Activated CD4-positive, alpha-beta T cell treated with anti-CD3 and anti-CD28 coated beads, Interleukin-2, Interleukin-4, amounts not matched to agents 100 ng/mL and 50 ng/mL, durations not matched to agents 16 hours and 8 hours (primary cell): ENCODE data around the gene PPP1R1B.
A peak's percentile ranks its signal among the peaks of the same experiment; 100 is the strongest.

Source experiments
- DNase-seq: peaks from one replicate; pipeline ENCODE4 v3.0.0-alpha.2; 2020; ENCODE audit warnings: low spot score

PPP1R1B gene

DNA sequence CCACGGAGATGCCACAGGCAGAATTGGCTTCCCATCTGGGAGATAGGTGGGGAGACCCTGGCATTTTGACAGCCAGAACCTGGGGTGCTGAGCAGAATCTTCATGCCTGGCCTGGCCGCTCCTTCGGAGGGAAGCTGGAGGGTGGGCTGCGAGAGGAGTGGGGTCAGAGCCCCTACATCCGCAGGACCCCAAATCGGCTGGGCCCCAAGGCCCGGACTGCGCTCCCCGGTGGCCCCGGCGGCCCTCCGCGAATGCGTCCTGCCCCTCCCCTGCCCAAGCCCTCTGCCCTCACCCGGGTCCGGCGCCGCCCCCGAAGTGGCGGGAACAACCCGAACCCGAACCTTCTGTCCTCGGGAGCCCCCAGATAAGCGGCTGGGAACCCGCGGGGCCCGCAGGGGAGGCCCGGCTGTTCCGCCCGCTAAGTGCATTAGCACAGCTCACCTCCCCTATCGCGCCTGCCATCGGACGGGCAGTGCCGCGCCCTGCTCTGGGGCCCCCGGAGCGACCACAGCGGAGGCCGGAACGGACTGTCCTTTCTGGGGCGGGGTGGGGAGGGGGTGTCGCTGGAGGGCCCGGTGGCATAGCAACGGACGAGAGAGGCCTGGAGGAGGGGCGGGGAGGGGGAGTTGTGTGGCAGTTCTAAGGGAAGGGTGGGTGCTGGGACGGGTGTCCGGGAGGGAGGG lies 40.7 kb downstream of the PPP1R1B start:
- DNase-seq: no peak

- peak; percentile 62 for DNase-seq
Measured at GRCh38 chr17:39667945-39668924, 41.5 kb downstream of the PPP1R1B start, which contains the start of gene PNMT. TSS of gene PNMT (plus strand) at chr17:39668453. CDS start at chr17:39668476, 23 bp downstream.

DNA sequence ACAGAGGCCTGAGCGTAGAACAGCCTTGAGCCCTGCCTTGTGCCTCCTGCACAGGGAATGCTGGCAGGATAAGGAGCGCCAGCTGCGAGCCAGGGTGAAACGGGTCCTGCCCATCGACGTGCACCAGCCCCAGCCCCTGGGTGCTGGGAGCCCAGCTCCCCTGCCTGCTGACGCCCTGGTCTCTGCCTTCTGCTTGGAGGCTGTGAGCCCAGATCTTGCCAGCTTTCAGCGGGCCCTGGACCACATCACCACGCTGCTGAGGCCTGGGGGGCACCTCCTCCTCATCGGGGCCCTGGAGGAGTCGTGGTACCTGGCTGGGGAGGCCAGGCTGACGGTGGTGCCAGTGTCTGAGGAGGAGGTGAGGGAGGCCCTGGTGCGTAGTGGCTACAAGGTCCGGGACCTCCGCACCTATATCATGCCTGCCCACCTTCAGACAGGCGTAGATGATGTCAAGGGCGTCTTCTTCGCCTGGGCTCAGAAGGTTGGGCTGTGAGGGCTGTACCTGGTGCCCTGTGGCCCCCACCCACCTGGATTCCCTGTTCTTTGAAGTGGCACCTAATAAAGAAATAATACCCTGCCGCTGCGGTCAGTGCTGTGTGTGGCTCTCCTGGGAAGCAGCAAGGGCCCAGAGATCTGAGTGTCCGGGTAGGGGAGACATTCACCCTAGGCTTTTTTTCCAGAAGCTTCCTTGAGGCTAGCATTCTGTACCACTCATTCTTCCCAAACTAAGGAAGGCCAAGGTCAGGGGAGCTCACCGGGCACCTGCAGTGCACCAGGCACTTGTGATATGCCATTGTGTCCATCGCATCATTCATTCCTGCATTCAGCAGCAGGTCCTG lies 43.4 kb downstream of the PPP1R1B start:
- no peak for DNase-seq

DNA sequence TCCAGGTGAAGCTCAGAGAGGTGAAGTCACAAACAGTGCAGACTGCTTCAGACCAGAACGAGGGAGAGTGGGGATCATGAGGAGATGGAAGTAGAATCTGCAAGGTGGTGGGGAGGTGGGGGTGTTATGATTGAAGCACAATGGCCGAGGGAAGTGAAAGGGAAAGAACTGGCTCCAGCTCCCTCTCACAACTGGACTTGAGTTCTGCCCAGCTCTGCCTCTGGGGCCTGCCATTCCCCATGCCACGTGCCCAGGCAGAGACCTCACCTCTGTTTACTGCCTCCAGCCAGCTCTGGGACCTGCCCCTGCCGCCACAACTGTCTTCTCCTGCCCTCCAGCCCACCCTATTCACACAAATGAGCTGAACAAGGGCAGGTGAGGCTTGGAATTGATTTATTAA lies 44.0 kb downstream of the PPP1R1B start:
- DNase-seq: no peak

- DNase-seq: no peak
Measured at GRCh38 chr17:39671651-39672521, 45.1 kb downstream of the PPP1R1B start.

GRCh38 chr17:39672522-39673334 lies 46.0 kb downstream of the PPP1R1B start:
- DNase-seq: no peak

DNA sequence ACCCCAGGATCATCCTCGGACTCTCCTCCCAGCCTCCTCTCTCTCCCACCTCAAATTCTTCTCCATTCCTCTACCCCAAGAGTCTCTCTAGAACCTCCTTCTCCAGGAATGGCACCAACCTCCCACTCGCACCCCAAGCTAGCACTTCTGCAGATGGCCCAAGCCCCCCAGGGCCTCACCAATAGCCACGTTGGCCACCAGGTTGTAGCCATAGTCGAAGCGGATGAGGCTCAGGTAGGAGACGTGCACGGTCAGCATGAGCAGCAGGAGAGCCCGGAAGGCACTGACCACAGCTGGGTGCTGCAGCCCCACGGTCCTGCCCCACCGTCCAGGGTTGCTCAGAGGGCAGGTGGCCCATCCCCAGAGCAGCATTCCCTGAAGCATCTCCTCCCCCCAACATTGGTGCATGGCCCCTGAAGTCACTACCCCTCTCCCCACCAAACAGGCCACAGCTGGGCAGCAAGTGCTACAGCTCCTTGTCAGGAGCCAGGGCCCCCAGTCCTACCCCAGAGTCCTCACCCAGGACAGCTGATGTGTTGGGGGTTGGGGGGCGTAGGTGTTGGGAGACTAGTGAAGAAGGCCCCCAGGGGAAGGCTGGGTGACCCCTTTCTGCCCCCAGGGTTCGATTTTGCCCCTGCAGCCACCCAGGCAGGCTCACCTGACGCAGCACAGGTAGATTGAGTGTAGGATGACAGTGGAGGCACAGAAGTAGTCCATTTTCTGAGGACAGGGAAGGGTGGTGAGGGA lies 46.8 kb downstream of the PPP1R1B start:
- DNase-seq: no peak

GRCh38 chr17:39674179-39674578 lies 47.4 kb downstream of the PPP1R1B start:
- DNase-seq: no peak

DNA sequence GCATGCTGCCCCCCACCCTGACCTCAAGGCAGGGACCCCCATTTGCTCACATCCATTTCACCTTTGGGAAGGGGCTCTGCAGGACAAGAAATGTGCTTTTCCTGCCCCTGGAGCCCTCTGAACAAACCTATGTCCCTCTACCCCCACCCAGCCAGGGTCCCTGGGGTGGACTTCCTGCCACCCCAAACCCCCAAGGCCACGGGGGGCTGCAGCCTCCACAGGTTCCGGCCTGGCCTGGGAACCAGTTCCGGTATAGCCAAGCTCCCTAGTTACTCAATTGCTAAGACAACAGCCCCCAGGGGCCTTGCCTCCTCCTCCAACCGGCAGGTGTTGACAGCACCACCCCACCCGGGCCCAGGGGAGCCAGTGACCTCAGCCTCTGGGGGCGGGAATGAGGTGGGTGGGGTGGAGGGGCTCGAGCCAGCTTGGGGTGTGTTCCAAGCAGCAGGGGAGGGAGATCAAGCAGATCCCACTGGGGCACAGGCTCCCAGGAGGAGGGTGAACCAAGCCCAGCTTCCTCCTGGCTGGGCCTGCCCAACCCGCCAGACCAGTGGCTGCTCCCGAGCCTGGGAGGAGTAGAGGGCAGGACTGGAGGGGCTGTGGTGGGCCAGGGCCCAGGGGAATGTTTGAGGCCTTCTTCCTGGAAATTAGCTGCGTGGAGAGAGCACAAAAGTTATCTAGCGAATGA lies 48.1 kb downstream of the PPP1R1B start:
- no peak for DNase-seq

- DNase-seq: no peak
Measured at GRCh38 chr17:39675390-39676082, 48.8 kb downstream of the PPP1R1B start.

- DNase-seq: peak; percentile 50
Measured at GRCh38 chr17:39676198-39676819, 49.6 kb downstream of the PPP1R1B start.

- DNase-seq: no peak
Measured at GRCh38 chr17:39677072-39677471, 50.3 kb downstream of the PPP1R1B start.

- no peak for DNase-seq
Measured at GRCh38 chr17:39677542-39678339, 51.0 kb downstream of the PPP1R1B start.

DNA sequence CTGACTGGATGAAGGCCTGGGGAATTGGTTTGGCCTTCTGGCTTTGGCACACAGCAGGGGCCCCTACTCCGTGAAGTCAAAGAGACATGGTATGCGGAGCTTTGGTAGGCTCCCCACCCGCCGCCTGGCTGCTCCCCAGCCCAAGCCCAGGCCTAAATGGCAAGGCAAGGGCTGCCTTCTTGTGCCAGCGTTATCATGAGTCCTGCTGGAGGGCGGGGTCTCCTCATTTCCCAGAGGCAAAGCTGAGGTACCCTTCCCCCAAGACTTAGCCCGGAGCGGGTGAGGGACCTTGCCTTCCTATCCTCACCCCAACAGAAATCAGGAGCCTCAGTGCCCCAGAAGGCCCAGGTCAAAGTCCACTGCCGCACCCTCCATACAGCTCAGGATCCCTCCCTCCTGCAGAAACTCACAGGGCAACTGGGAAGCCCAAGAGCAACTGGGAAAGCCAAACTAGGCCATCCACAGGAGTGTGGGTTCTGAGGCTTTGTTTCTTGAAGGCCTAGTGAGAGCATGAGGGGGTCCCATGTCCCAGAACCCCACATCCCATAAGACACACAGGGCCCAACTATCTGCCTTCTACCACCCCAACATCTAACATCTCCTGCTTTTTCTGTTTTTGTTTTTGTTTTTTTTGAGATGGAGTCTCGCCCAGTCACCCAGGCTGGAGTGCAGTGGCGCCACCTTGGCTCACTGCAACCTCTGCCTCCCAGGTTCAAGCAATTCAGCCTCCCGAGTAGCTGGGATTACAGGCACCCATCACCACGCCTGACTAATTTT lies 51.8 kb downstream of the PPP1R1B start:
- no peak for DNase-seq

DNA sequence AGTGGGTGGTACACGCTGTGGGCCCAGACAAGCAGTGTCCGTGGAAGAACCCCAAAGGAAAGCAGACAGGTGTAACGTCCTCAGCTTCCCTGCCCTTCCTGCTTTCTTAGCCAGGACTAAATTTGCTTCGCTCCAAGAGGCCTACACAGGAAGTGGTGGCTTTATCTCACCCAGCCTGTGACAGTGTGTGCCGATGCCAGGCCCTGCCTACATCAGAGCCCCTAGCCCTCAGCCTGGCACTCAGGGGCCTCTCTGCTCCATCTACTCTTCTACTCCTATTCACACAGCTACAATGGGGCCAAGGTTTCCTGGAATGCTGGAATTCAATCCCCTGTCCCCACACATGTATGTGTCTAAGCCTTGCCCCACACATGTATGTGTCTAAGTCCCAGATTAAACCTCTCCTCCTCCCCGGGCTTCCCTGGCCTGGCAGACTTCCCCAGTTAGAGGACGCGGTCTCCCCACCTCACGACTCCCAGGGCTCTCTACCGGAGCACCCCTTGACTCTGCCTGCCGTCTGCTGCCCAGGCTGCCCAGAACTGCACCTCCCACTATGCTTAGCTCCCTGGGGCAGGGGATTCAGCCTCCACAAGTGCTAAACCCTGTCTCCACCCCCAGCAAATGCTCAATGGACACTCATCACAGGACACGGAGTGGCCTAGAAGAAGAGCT lies 52.9 kb downstream of the PPP1R1B start:
- no peak for DNase-seq
